HG03175 (cell line): ENCODE results near the gene PPTC7.

Experiments used
- ATAC-seq: cut with Tn5 transposase; IDR thresholded peaks from one replicate; pipeline ENCODE4 v1.9.1; 2021; ENCODE audit warnings: mild to moderate bottlenecking, moderate library complexity; ENCODE audit not compliant: unreplicated experiment

Gene PPTC7

GRCh38 chr12:110498984-110499706, 84.0 kb downstream of the PPTC7 start:
- no peak for ATAC-seq
